ENCODE results near the gene CELA1.

DNA sequence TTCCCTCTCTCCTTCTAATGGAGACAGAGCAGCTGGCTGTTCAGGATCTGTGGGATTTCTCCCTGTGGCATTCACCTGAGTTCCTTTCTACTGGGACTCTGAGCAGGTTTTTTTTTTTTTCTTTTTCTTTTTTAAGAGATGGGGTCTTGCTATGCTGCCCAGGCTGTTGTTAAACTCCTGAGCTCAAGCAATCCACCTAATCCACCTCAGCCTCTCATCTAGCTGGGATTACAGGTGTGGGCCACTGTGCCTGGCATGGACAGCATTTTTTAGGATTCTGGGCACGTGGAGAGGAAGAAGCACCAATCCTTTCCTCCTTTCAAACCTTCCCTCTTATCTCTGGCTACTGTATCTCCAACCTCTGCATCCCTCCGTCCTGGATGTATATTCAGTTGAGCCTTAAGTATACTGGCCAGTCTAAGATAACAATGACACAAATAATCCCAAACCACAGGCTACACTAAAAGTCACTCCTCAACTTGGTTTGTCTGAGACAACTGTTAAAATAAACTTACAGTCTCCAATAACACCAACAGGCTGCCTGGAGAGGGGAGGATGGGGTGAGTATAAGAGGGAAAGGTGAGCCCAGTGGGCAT is 16.4 kb upstream of the CELA1 start:
- no peak for TF ChIP-seq EZH2 (IDR thresholded peaks at IDR 0.05; ENCODE audit: insufficient read depth, poor library complexity, severe bottlenecking)
- no peak for TF ChIP-seq EZH2phosphoT487 (IDR thresholded peaks at IDR 0.05; ENCODE audit: insufficient read depth, low read depth)
